ENCODE results near the gene MAN2A1. TPM values are rescaled to one million over a fixed set of nuclear protein-coding genes. Genes with fewer than 3 reads are reported as not detected.

Gene MAN2A1
- polyA plus RNA-seq, 1 donor (not counting 4 experiments of a cell fraction or from before 2014, with no cell fraction given): 63.8 TPM

GRCh38 chr5:109741390-109741789 is 51.7 kb downstream of the MAN2A1 start:
- no peak for TF ChIP-seq EZH2 (IDR thresholded peaks at IDR 0.05; ENCODE audit: low read length)
- TF ChIP-seq CTCF (optimal IDR thresholded peaks at IDR 0.05 in 1 of 3, IDR thresholded peaks at IDR 0.05 in 1 of 3, conservative IDR thresholded peaks at IDR 0.05 in 1 of 3; ENCODE audit: extremely low read depth in 1 of 3, insufficient read depth in 2 of 3, low read length in 3 of 3): no peak
- Histone ChIP-seq H3K4me2 (ENCODE audit: control insufficient read depth, extremely low read depth, insufficient read depth, low read depth, low read length) (no peak overlapping the region), H4K20me1 (ENCODE audit: control insufficient read depth, extremely low read depth, insufficient read depth, low read length) (no peaks in the 10 kb centered on the region), H3K27ac (ENCODE audit: control insufficient read depth, insufficient read depth, low read length) (no peak overlapping the region), H3K4me3 (ENCODE audit: control insufficient read depth in 2 of 3, extremely low read depth in 1 of 3, insufficient read depth in 2 of 3, low read depth in 1 of 3, low read length in 3 of 3) (no peak overlapping the region), H3K9me1 (ENCODE audit: control insufficient read depth, extremely low read depth, insufficient read depth, low read length) (no peaks in the 10 kb centered on the region), H3K4me1 (ENCODE audit: control insufficient read depth, extremely low read depth, insufficient read depth, low read length) (peaks cover 45% of the 10 kb centered on the region), H3K79me2 (ENCODE audit: control insufficient read depth, insufficient read depth, low read length) (peaks cover 44% of the 10 kb centered on the region), H3K36me3 (ENCODE audit: control insufficient read depth in 2 of 2, extremely low read depth in 1 of 2, insufficient read depth in 2 of 2, low read length in 2 of 2) (no peaks in the 10 kb centered on the region), H3K9me3 (ENCODE audit: control insufficient read depth, low read depth, low read length) (no peaks in the 10 kb centered on the region), H2AFZ (ENCODE audit: control insufficient read depth, low read length) (no peak overlapping the region), H3K9ac (ENCODE audit: control insufficient read depth, extremely low read depth, insufficient read depth, low read length) (no peak overlapping the region), H3K27me3 (ENCODE audit: control insufficient read depth, extremely low read depth, insufficient read depth, low read length) (no peaks in the 10 kb centered on the region)
- FAIRE-seq (no peak), DNase-seq (ENCODE audit: low read depth, low spot score) (no peak)
- dilution Hi-C loops (cut with MboI; ENCODE audit: extremely low pct_ligation_motif_present, low sequenced_read_pairs): no loop called here

DNA sequence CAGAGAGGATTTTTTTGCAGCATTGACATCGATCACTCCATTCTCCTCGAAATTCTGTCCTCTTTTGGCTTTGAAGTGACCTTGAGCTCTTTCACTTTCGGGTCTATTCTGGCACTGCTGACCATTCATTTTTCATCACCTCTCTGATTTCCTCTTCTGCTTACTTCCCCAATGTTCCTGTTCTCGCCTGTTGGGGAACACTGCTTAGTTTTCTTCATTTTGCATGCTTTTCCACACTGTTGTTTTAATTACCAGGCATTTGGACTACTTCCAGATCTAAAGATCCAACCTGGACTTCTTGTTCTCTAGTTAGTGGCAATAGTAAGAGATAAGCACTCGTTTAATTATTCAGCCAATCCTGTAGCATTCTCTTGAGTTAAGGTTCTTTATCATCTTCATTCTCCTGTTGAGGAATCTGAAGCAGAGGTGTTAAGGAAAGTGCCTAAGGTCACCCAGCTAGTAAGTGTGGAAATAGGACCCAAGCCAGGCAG is 53.4 kb downstream of the MAN2A1 start:
- peak overlapping the region; percentile 64 for H3K4me2 ChIP-seq (ENCODE audit: control insufficient read depth, extremely low read depth, insufficient read depth, low read depth, low read length)

More for the DNA sequence above, 53.4 kb downstream of the MAN2A1 start:
- Histone ChIP-seq H3K27ac (ENCODE audit: control insufficient read depth, insufficient read depth, low read length) (peak overlapping the region; percentile 54), H3K27me3 (ENCODE audit: control insufficient read depth, extremely low read depth, insufficient read depth, low read length) (no peaks in the 10 kb centered on the region), H3K79me2 (ENCODE audit: control insufficient read depth, insufficient read depth, low read length) (peaks cover 46% of the 10 kb centered on the region), H3K9ac (ENCODE audit: control insufficient read depth, extremely low read depth, insufficient read depth, low read length) (no peak overlapping the region), H4K20me1 (ENCODE audit: control insufficient read depth, extremely low read depth, insufficient read depth, low read length) (no peaks in the 10 kb centered on the region), H3K4me1 (ENCODE audit: control insufficient read depth, extremely low read depth, insufficient read depth, low read length) (peaks cover 45% of the 10 kb centered on the region), H3K4me3 (ENCODE audit: control insufficient read depth in 2 of 3, extremely low read depth in 1 of 3, insufficient read depth in 2 of 3, low read depth in 1 of 3, low read length in 3 of 3) (no peak overlapping the region), H3K9me3 (ENCODE audit: control insufficient read depth, low read depth, low read length) (no peaks in the 10 kb centered on the region), H3K9me1 (ENCODE audit: control insufficient read depth, extremely low read depth, insufficient read depth, low read length) (no peaks in the 10 kb centered on the region), H2AFZ (ENCODE audit: control insufficient read depth, low read length) (no peak overlapping the region), H3K36me3 (ENCODE audit: control insufficient read depth in 2 of 2, extremely low read depth in 1 of 2, insufficient read depth in 2 of 2, low read length in 2 of 2) (no peaks in the 10 kb centered on the region)
- DNase-seq (ENCODE audit: low read depth, low spot score): no peak
- dilution Hi-C loops (cut with MboI; ENCODE audit: extremely low pct_ligation_motif_present, low sequenced_read_pairs): no loop called here
- FAIRE-seq: no peak
- no peak for TF ChIP-seq CTCF (optimal IDR thresholded peaks at IDR 0.05 in 1 of 3, IDR thresholded peaks at IDR 0.05 in 1 of 3, conservative IDR thresholded peaks at IDR 0.05 in 1 of 3; ENCODE audit: extremely low read depth in 1 of 3, insufficient read depth in 2 of 3, low read length in 3 of 3)
- no peak for TF ChIP-seq EZH2 (IDR thresholded peaks at IDR 0.05; ENCODE audit: low read length)

All from keratinocyte (primary cell).